GM23338 (cell line): ENCODE data around the gene FAM168B.

Source experiments
- CREB1 ChIP-seq: fragments of 250-450 bp; sonication (Bioruptor Pico); IDR thresholded peaks from 2 replicates; pipeline ENCODE4 v1.5.0; 2020; ENCODE audit warnings: low read depth, mild to moderate bottlenecking, moderate library complexity
- EZH2 ChIP-seq: fragments of 200-600 bp; sonication (generic); IDR thresholded peaks from one replicate; pipeline ENCODE4 v1.8.0; 2017; ENCODE audit warnings: antibody characterized with exemption, mild to moderate bottlenecking, low read depth; ENCODE audit not compliant: unreplicated experiment
- EZH2phosphoT487 ChIP-seq: fragments of 200-600 bp; sonication (generic); IDR thresholded peaks from one replicate; pipeline ENCODE4 v1.8.1; 2018; ENCODE audit warnings: antibody characterized with exemption; ENCODE audit not compliant: unreplicated experiment
- JUNB ChIP-seq: IDR thresholded peaks from one replicate; pipeline ENCODE4 v1.6.1; 2016; ENCODE audit warnings: antibody characterized with exemption; ENCODE audit not compliant: unreplicated experiment
- NANOG ChIP-seq: IDR thresholded peaks from 2 replicates; pipeline ENCODE4 v1.6.1; 2016; ENCODE audit warnings: antibody characterized with exemption, borderline replicate concordance
- POLR2AphosphoS5 ChIP-seq: IDR thresholded peaks from 2 replicates; pipeline ENCODE4 v1.6.1; 2016; ENCODE audit warnings: antibody characterized with exemption, low read depth
- STAT1 ChIP-seq: IDR thresholded peaks from one replicate; pipeline ENCODE4 v1.6.1; 2016; ENCODE audit warnings: antibody characterized with exemption; ENCODE audit not compliant: unreplicated experiment
- ZNF114 ChIP-seq: fragments of 250-450 bp; sonication (Bioruptor Pico); IDR thresholded peaks from 2 replicates; pipeline ENCODE4 v1.5.0; 2020; ENCODE audit warnings: mild to moderate bottlenecking, moderate library complexity
- ZNF331 ChIP-seq: fragments of 250-450 bp; sonication (Bioruptor Pico); IDR thresholded peaks from 2 replicates; pipeline ENCODE4 v1.5.0; 2020; ENCODE audit warnings: low read depth, mild to moderate bottlenecking, moderate library complexity
- TF ChIP-seq, protein P1 (sequence below), 2 experiments: fragments of 200-600 bp in 1 of 2; sonication (generic) in 1 of 2; conservative IDR thresholded peaks; 2 replicates each; pipeline versions ENCODE4 v1.5.1 to v1.6.1; 2016 to 2017; ENCODE audit warnings: antibody characterized with exemption in 2 of 2, low read depth in 2 of 2, mild to moderate bottlenecking in 2 of 2, moderate library complexity in 1 of 2
- TF ChIP-seq, protein P2 (sequence below): IDR thresholded peaks from one replicate; pipeline ENCODE4 v1.6.1; 2018; ENCODE audit warnings: antibody characterized with exemption; ENCODE audit not compliant: unreplicated experiment
- TF ChIP-seq, protein P3 (sequence below): IDR thresholded peaks from 2 replicates; pipeline ENCODE4 v1.6.1; 2016; ENCODE audit warnings: antibody characterized with exemption
- TF ChIP-seq, protein P4 (sequence below): fragments of 250-450 bp; sonication (Bioruptor Pico); IDR thresholded peaks from 2 replicates; pipeline ENCODE4 v1.5.0; 2020; ENCODE audit warnings: mild to moderate bottlenecking, moderate library complexity

DNA sequence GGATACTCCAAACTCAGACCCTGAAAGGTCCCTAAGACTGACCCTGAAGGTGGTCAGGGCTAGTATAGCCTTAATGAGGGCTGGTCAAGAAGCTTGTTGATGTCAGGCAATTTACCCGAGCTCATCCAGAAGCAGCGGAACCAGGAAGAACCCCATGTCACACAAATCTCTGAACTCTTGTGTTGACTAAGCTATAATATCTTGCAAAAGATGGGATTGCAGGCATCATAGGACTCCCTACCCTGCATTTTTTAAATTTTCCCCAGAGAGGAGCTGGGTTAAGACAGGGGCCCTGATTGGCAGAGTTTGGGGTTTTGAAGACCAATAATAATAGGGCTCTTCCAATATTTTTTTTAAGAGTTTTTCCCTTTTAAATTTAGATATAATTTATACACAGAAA lies 9.9 kb upstream of the FAM168B start:
- TF ChIP-seq, protein P1, sequence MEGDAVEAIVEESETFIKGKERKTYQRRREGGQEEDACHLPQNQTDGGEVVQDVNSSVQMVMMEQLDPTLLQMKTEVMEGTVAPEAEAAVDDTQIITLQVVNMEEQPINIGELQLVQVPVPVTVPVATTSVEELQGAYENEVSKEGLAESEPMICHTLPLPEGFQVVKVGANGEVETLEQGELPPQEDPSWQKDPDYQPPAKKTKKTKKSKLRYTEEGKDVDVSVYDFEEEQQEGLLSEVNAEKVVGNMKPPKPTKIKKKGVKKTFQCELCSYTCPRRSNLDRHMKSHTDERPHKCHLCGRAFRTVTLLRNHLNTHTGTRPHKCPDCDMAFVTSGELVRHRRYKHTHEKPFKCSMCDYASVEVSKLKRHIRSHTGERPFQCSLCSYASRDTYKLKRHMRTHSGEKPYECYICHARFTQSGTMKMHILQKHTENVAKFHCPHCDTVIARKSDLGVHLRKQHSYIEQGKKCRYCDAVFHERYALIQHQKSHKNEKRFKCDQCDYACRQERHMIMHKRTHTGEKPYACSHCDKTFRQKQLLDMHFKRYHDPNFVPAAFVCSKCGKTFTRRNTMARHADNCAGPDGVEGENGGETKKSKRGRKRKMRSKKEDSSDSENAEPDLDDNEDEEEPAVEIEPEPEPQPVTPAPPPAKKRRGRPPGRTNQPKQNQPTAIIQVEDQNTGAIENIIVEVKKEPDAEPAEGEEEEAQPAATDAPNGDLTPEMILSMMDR (conservative IDR thresholded peaks at IDR 0.05; ENCODE audit: low read depth in 2 of 2) = no peak
- TF ChIP-seq POLR2AphosphoS5 (no peak), EZH2 (no peak), JUNB (no peak), ZNF114 (no peak), CREB1 (CRISPR knock-in tag) (no peak), EZH2phosphoT487 (no peak), ZNF331 (CRISPR knock-in tag) (no peak), NANOG (no peak), STAT1 (no peak)
- TF ChIP-seq, protein P2, sequence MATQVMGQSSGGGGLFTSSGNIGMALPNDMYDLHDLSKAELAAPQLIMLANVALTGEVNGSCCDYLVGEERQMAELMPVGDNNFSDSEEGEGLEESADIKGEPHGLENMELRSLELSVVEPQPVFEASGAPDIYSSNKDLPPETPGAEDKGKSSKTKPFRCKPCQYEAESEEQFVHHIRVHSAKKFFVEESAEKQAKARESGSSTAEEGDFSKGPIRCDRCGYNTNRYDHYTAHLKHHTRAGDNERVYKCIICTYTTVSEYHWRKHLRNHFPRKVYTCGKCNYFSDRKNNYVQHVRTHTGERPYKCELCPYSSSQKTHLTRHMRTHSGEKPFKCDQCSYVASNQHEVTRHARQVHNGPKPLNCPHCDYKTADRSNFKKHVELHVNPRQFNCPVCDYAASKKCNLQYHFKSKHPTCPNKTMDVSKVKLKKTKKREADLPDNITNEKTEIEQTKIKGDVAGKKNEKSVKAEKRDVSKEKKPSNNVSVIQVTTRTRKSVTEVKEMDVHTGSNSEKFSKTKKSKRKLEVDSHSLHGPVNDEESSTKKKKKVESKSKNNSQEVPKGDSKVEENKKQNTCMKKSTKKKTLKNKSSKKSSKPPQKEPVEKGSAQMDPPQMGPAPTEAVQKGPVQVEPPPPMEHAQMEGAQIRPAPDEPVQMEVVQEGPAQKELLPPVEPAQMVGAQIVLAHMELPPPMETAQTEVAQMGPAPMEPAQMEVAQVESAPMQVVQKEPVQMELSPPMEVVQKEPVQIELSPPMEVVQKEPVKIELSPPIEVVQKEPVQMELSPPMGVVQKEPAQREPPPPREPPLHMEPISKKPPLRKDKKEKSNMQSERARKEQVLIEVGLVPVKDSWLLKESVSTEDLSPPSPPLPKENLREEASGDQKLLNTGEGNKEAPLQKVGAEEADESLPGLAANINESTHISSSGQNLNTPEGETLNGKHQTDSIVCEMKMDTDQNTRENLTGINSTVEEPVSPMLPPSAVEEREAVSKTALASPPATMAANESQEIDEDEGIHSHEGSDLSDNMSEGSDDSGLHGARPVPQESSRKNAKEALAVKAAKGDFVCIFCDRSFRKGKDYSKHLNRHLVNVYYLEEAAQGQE = no peak
- TF ChIP-seq, protein P3, sequence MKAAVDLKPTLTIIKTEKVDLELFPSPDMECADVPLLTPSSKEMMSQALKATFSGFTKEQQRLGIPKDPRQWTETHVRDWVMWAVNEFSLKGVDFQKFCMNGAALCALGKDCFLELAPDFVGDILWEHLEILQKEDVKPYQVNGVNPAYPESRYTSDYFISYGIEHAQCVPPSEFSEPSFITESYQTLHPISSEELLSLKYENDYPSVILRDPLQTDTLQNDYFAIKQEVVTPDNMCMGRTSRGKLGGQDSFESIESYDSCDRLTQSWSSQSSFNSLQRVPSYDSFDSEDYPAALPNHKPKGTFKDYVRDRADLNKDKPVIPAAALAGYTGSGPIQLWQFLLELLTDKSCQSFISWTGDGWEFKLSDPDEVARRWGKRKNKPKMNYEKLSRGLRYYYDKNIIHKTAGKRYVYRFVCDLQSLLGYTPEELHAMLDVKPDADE = no peak
- TF ChIP-seq, protein P4, sequence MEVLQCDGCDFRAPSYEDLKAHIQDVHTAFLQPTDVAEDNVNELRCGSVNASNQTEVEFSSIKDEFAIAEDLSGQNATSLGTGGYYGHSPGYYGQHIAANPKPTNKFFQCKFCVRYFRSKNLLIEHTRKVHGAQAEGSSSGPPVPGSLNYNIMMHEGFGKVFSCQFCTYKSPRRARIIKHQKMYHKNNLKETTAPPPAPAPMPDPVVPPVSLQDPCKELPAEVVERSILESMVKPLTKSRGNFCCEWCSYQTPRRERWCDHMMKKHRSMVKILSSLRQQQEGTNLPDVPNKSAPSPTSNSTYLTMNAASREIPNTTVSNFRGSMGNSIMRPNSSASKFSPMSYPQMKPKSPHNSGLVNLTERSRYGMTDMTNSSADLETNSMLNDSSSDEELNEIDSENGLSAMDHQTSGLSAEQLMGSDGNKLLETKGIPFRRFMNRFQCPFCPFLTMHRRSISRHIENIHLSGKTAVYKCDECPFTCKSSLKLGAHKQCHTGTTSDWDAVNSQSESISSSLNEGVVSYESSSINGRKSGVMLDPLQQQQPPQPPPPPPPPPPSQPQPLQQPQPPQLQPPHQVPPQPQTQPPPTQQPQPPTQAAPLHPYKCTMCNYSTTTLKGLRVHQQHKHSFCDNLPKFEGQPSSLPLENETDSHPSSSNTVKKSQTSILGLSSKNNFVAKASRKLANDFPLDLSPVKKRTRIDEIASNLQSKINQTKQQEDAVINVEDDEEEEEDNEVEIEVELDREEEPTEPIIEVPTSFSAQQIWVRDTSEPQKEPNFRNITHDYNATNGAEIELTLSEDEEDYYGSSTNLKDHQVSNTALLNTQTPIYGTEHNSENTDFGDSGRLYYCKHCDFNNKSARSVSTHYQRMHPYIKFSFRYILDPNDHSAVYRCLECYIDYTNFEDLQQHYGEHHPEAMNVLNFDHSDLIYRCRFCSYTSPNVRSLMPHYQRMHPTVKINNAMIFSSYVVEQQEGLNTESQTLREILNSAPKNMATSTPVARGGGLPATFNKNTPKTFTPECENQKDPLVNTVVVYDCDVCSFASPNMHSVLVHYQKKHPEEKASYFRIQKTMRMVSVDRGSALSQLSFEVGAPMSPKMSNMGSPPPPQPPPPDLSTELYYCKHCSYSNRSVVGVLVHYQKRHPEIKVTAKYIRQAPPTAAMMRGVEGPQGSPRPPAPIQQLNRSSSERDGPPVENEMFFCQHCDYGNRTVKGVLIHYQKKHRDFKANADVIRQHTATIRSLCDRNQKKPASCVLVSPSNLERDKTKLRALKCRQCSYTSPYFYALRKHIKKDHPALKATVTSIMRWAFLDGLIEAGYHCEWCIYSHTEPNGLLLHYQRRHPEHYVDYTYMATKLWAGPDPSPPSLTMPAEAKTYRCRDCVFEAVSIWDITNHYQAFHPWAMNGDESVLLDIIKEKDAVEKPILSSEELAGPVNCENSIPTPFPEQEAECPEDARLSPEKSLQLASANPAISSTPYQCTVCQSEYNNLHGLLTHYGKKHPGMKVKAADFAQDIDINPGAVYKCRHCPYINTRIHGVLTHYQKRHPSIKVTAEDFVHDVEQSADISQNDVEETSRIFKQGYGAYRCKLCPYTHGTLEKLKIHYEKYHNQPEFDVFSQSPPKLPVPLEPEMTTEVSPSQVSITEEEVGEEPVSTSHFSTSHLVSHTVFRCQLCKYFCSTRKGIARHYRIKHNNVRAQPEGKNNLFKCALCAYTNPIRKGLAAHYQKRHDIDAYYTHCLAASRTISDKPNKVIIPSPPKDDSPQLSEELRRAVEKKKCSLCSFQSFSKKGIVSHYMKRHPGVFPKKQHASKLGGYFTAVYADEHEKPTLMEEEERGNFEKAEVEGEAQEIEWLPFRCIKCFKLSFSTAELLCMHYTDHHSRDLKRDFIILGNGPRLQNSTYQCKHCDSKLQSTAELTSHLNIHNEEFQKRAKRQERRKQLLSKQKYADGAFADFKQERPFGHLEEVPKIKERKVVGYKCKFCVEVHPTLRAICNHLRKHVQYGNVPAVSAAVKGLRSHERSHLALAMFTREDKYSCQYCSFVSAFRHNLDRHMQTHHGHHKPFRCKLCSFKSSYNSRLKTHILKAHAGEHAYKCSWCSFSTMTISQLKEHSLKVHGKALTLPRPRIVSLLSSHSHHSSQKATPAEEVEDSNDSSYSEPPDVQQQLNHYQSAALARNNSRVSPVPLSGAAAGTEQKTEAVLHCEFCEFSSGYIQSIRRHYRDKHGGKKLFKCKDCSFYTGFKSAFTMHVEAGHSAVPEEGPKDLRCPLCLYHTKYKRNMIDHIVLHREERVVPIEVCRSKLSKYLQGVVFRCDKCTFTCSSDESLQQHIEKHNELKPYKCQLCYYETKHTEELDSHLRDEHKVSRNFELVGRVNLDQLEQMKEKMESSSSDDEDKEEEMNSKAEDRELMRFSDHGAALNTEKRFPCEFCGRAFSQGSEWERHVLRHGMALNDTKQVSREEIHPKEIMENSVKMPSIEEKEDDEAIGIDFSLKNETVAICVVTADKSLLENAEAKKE = no peak
